Measurements from ENCODE around the gene STT3B. TPM values are rescaled to one million over a fixed set of nuclear protein-coding genes. Genes with fewer than 3 reads are reported as not detected.

Gene STT3B
- total and polyA plus RNA-seq, 10 donors, result 28.4 to 128 (median 86.6) TPM

GRCh38 chr3:31667582-31667981, 134.9 kb downstream of the STT3B start:
- Histone ChIP-seq H3K27me3 (replicated peaks in 1 of 7) (no peaks in the 10 kb centered on the region), H3K9me3 (no peaks in the 10 kb centered on the region), H3K27ac (no peak overlapping the region), H3K4me3 (no peak overlapping the region), H3K36me3 (peaks cover 0 to 90% (median 4%) of the 10 kb centered on the region in 6 donors), H3K4me1 (peaks cover 13 to 60% (median 21%) of the 10 kb centered on the region in 6 donors)
- TF ChIP-seq POLR2AphosphoS5 (IDR thresholded peaks at IDR 0.05) (no peak), CTCF (IDR thresholded peaks at IDR 0.05 in 8 of 11, conservative IDR thresholded peaks at IDR 0.05 in 3 of 11) (no peak), POLR2A (IDR thresholded peaks at IDR 0.05) (no peak)
- intact Hi-C loops (cut with DNase I; ENCODE audit: low total_unique reads), result no loop called here
- WGBS, 5 donors, result 88 to 95% (median 94%) methylated on average over 1 of the region's 1 CpG
- no peak for DNase-seq

- no peaks in the 10 kb centered on the region for H3K9me3 ChIP-seq
- no peak for TF ChIP-seq CTCF (IDR thresholded peaks at IDR 0.05 in 8 of 11, conservative IDR thresholded peaks at IDR 0.05 in 3 of 11)
- TF ChIP-seq POLR2AphosphoS5 (IDR thresholded peaks at IDR 0.05), result no peak
- no peak for TF ChIP-seq POLR2A (IDR thresholded peaks at IDR 0.05)
- intact Hi-C loops (cut with DNase I; ENCODE audit: low total_unique reads), result no loop called here
- peaks cover 0 to 83% (median 4%) of the 10 kb centered on the region in 6 donors for H3K36me3 ChIP-seq
- peaks cover 13 to 59% (median 21%) of the 10 kb centered on the region in 6 donors for H3K4me1 ChIP-seq
- DNase-seq, result no peak
- H3K27me3 ChIP-seq (replicated peaks in 1 of 7), result no peaks in the 10 kb centered on the region
- no peak overlapping the region for H3K27ac ChIP-seq
- WGBS, 5 donors, result 70 to 92% (median 80%) methylated on average over 4 of the region's 4 CpGs
- no peak overlapping the region for H3K4me3 ChIP-seq
Observed at GRCh38 chr3:31668242-31668641, 135.5 kb downstream of the STT3B start.

- 48 to 75% (median 68%) methylated on average over 1 of the region's 1 CpG for WGBS, 5 donors
- Histone ChIP-seq H3K27ac (peak overlapping the region in 1 of 8 donors; percentile 16), H3K4me3 (no peak overlapping the region), H3K27me3 (replicated peaks in 1 of 7) (no peaks in the 10 kb centered on the region), H3K9me3 (no peaks in the 10 kb centered on the region), H3K36me3 (peaks cover 0 to 66% (median 4%) of the 10 kb centered on the region in 6 donors), H3K4me1 (peaks cover 9 to 43% (median 18%) of the 10 kb centered on the region in 6 donors)
- intact Hi-C loops (cut with DNase I; ENCODE audit: low total_unique reads), result no loop called here
- DNase-seq, result no peak
- TF ChIP-seq POLR2A (IDR thresholded peaks at IDR 0.05) (no peak), CTCF (IDR thresholded peaks at IDR 0.05 in 8 of 11, conservative IDR thresholded peaks at IDR 0.05 in 3 of 11) (no peak), POLR2AphosphoS5 (IDR thresholded peaks at IDR 0.05) (no peak)
Observed at GRCh38 chr3:31670136-31670535, 137.4 kb downstream of the STT3B start.

- DNase-seq, result no peak
- intact Hi-C loops (cut with DNase I; ENCODE audit: low total_unique reads), result no loop called here
- H3K27ac ChIP-seq, result no peak overlapping the region
- WGBS, 5 donors, result 80 to 89% (median 83%) methylated on average over 9 of the region's 9 CpGs
- peaks cover 0 to 60% (median 4%) of the 10 kb centered on the region in 6 donors for H3K36me3 ChIP-seq
- no peaks in the 10 kb centered on the region for H3K27me3 ChIP-seq (replicated peaks in 1 of 7)
- no peaks in the 10 kb centered on the region for H3K9me3 ChIP-seq
- no peak for TF ChIP-seq POLR2A (IDR thresholded peaks at IDR 0.05)
- no peak for TF ChIP-seq POLR2AphosphoS5 (IDR thresholded peaks at IDR 0.05)
- no peak for TF ChIP-seq CTCF (IDR thresholded peaks at IDR 0.05 in 8 of 11, conservative IDR thresholded peaks at IDR 0.05 in 3 of 11)
- peaks cover 9 to 42% (median 18%) of the 10 kb centered on the region in 6 donors for H3K4me1 ChIP-seq
- H3K4me3 ChIP-seq, result no peak overlapping the region
Observed at GRCh38 chr3:31670722-31671121, 138.0 kb downstream of the STT3B start.

Measured in spleen (tissue), 11 donors.